Stimulated activated naive CD8-positive, alpha-beta T cell treated with anti-CD3 and anti-CD28 coated beads, Interleukin-15, amount 100 ng/mL, for 72 hours (primary cell): ENCODE results near the gene NMB.

ENCODE experiments used
- ATAC-seq: fragments of 150-1000 bp; cut with Tn5 transposase; 2 replicates; pipeline ENCODE4 v1.10.0; 2021; ENCODE audit warnings: mild to moderate bottlenecking, moderate library complexity
- DNase-seq, 2 donors: peaks; one replicate each; pipeline ENCODE4 v3.0.0; 2021 to 2022
- H3K27ac Mint-ChIP-seq, 2 donors: one replicate each; pipeline ENCODE4 v1.8.0; 2022; ENCODE audit warnings: mild to moderate bottlenecking in 2 of 2, mixed read lengths in 2 of 2, moderate library complexity in 2 of 2
- H3K27me3 Mint-ChIP-seq: one replicate; pipeline ENCODE4 v1.8.0; 2022; ENCODE audit warnings: mixed read lengths
- H3K4me1 Mint-ChIP-seq: one replicate; pipeline ENCODE4 v1.8.0; 2022; ENCODE audit warnings: mild to moderate bottlenecking, mixed read lengths
- H3K4me3 Mint-ChIP-seq, 2 donors: one replicate each; pipeline ENCODE4 v1.8.0; 2022; ENCODE audit warnings: mild to moderate bottlenecking in 2 of 2, mixed read lengths in 2 of 2, moderate library complexity in 1 of 2
- H3K9me3 Mint-ChIP-seq, 2 donors: one replicate each; pipeline ENCODE4 v1.8.0; 2022; ENCODE audit warnings: mixed read lengths in 2 of 2

NMB gene

DNA sequence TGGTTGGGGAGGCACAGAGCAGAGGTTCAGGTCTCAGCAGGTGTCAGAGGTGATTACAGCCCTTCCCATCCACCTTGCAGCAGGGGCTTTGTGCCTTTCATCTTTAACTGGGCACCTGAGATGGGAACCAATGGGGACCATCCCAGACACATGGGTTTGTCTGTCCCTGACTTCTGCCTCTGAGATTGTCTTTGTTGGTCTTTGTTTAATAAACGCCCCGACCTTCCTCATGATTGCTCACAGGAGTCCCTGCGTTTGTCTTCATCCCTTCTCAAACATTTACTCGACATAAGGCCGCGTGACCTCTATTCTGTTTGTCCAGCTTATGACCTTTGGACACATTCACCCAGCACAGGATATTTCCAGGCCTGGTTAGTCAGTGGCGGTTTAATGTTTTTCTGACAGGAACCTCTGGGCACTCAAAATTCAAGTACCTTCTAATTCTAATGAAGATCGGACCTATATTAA is 51.3 kb downstream of the NMB start:
- Mint-ChIP-seq H3K4me1 (peaks cover 69% of the 10 kb centered on the region), H3K4me3 (no peak overlapping the region), H3K27me3 (no peaks in the 10 kb centered on the region), H3K9me3 (no peaks in the 10 kb centered on the region), H3K27ac (no peak overlapping the region)
- no peak for ATAC-seq
- no peak for DNase-seq

- Mint-ChIP-seq H3K27ac (peak overlapping the region; percentile 81 to 94), H3K27me3 (no peaks in the 10 kb centered on the region), H3K4me3 (peak overlapping the region; percentile 75 to 78), H3K9me3 (no peaks in the 10 kb centered on the region), H3K4me1 (peaks cover 77% of the 10 kb centered on the region)
- DNase-seq (no peak), ATAC-seq (no peak)
Measured at GRCh38 chr15:84605554-84605882, 52.5 kb downstream of the NMB start.
